Gastrocnemius medialis (tissue), 4 donors: ENCODE results near the gene ATPAF2.
"Not testable (repeated sequence)": the region's sequence is repeated elsewhere in the genome, so short reads cannot be mapped to it uniquely, and the experiment has no call there.

Source experiments
- POLR2A ChIP-seq, 2 donors: fragments of 450-650 bp; IDR thresholded peaks; one replicate each; pipeline ENCODE4 v1.6.1; 2017; ENCODE audit warnings: antibody characterized with exemption in 2 of 2, mild to moderate bottlenecking in 2 of 2, moderate library complexity in 2 of 2
- TF ChIP-seq, protein P1 (sequence below), 5 experiments: fragments of 450-650 bp in 3 of 5; fragments of 200-600 bp in 2 of 5; sonication (generic) in 2 of 5; IDR thresholded peaks in 4 of 5; conservative IDR thresholded peaks in 1 of 5; 1 replicate in 4 of 5; 2 replicates in 1 of 5; pipeline ENCODE4 v1.5.1; 2016 to 2019; ENCODE audit warnings: antibody characterized with exemption in 5 of 5, mild to moderate bottlenecking in 3 of 5, moderate library complexity in 3 of 5

DNA sequence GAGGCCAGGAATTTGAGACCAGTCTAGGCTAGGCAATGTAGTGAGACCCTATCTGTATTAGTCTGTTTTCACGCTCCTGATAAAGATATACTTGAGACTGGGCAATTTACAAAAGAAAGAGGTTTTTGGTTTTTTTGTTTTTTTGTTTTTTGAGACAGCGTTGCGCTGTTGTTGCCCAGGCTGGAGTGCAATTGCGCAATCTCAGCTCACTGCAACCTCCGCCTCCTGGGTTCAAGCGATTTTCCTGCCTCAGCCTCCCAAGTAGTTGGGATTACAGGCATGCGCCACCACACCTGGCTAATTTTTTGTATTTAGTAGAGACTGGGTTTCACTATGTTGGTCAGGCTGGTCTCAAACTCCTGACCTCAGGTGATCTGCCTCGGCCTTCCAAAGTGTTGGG is 43.1 kb downstream of the ATPAF2 start:
- TF ChIP-seq POLR2A (IDR thresholded peaks at IDR 0.05) = not testable (repeated sequence)
- TF ChIP-seq, protein P1, sequence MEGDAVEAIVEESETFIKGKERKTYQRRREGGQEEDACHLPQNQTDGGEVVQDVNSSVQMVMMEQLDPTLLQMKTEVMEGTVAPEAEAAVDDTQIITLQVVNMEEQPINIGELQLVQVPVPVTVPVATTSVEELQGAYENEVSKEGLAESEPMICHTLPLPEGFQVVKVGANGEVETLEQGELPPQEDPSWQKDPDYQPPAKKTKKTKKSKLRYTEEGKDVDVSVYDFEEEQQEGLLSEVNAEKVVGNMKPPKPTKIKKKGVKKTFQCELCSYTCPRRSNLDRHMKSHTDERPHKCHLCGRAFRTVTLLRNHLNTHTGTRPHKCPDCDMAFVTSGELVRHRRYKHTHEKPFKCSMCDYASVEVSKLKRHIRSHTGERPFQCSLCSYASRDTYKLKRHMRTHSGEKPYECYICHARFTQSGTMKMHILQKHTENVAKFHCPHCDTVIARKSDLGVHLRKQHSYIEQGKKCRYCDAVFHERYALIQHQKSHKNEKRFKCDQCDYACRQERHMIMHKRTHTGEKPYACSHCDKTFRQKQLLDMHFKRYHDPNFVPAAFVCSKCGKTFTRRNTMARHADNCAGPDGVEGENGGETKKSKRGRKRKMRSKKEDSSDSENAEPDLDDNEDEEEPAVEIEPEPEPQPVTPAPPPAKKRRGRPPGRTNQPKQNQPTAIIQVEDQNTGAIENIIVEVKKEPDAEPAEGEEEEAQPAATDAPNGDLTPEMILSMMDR (IDR thresholded peaks at IDR 0.05 in 4 of 5, conservative IDR thresholded peaks at IDR 0.05 in 1 of 5) = not testable (repeated sequence)
